ENCODE results near the gene C20orf204.
A peak's percentile ranks its signal among the peaks of the same experiment; 100 is the strongest.

C20orf204 gene

DNA sequence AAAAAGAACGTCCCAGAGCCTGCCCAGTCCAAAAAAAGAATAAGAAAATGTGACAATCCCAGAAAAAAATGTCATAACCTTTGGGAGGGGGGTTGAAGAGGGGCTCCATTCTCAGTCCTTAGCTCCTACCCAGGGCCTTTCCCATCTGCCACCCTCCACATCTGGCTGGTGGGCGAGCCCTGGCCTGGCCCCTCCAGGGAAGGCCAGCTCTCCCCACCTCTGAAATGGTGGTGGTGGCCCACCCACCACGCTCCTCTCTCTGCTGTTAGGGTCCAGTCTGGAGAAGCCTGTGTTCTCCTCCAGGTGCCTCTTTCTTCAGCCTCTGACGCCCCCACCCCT, 42.9 kb downstream of the C20orf204 start:
- no peaks in the 10 kb centered on the region for H3K9me3 ChIP-seq (ENCODE audit: insufficient read depth, low read length)
- TF ChIP-seq EZH2phosphoT487 (IDR thresholded peaks at IDR 0.05; ENCODE audit: low read depth): no peak
- TF ChIP-seq, protein P1, sequence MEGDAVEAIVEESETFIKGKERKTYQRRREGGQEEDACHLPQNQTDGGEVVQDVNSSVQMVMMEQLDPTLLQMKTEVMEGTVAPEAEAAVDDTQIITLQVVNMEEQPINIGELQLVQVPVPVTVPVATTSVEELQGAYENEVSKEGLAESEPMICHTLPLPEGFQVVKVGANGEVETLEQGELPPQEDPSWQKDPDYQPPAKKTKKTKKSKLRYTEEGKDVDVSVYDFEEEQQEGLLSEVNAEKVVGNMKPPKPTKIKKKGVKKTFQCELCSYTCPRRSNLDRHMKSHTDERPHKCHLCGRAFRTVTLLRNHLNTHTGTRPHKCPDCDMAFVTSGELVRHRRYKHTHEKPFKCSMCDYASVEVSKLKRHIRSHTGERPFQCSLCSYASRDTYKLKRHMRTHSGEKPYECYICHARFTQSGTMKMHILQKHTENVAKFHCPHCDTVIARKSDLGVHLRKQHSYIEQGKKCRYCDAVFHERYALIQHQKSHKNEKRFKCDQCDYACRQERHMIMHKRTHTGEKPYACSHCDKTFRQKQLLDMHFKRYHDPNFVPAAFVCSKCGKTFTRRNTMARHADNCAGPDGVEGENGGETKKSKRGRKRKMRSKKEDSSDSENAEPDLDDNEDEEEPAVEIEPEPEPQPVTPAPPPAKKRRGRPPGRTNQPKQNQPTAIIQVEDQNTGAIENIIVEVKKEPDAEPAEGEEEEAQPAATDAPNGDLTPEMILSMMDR (IDR thresholded peaks at IDR 0.05; ENCODE audit: low read depth, low read length): no peak
- no peaks in the 10 kb centered on the region for H4K20me1 ChIP-seq (ENCODE audit: insufficient read depth, low read length)
- H3K27ac ChIP-seq (ENCODE audit: low read length): peak overlapping the region; percentile 91
- H3K4me2 ChIP-seq (ENCODE audit: low read length): peak overlapping the region; percentile 99
- H2AFZ ChIP-seq (ENCODE audit: low read depth, low read length): no peak overlapping the region
- 0 out of 2 replicates have a peak, but pooled peaks cover 4% of the 10 kb centered on the region for H3K27me3 ChIP-seq (ENCODE audit: low read depth, low read length)
- peaks cover 9% of the 10 kb centered on the region for H3K36me3 ChIP-seq (replicated peaks; ENCODE audit: low read depth, low read length)
- H3K4me1 ChIP-seq (ENCODE audit: low read length): peaks cover 34% of the 10 kb centered on the region
- H3K79me2 ChIP-seq (ENCODE audit: low read length): peaks cover 34% of the 10 kb centered on the region
- H3K4me3 ChIP-seq (ENCODE audit: low read length): peak overlapping the region; percentile 91
- H3K9ac ChIP-seq (ENCODE audit: low read length): peak overlapping the region; percentile 98

DNA sequence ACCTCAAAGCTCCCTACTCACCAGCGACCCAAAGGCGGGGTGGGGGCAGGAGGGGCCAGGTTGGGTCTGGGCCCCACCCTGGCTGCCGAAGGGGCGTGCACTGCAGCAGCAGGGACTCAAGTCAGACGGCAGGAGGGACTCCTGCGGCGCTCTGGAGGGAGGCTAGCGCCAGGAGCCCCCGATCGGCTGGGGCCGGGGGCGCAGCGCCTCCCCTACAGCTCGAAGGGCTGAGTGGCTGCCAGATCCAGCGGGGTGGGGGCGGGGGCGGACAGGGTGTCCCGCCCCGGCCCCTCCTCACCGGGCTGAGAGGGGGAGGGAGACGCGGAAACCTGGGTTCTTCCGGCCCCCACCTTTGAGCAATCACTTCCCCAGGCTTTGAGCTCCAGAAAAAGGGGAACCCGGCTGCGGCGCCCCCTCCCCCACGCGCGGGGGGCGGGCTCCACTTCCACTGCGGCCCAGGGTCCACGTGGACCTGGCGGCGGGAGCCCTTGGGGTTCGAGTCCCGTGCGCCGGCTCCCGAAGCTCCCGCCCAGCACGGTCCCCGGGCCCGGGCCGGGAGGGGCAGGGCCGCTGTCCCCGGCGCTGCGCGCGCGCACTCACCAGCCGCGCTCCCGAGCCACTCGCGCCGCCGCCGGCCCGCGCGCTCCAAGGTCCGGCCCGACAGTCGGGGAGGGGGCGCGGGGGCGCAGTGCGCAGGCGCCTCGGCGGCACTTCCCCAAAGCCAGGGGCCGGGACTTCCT, 43.5 kb downstream of the C20orf204 start, which contains the start of gene RGS19:
Gene RGS19, minus strand, starts transcription at position 246 of the 740 bp plus-strand sequence. CDS start 2,632 bp downstream, outside the sequence.
- Histone ChIP-seq H3K4me1 (ENCODE audit: low read length) (peaks cover 34% of the 10 kb centered on the region), H4K20me1 (ENCODE audit: insufficient read depth, low read length) (no peaks in the 10 kb centered on the region), H3K36me3 (replicated peaks; ENCODE audit: low read depth, low read length) (peaks cover 9% of the 10 kb centered on the region), H3K9me3 (ENCODE audit: insufficient read depth, low read length) (no peaks in the 10 kb centered on the region), H3K27ac (ENCODE audit: low read length) (peak within 1 kb of the TSS; percentile 91), H3K9ac (ENCODE audit: low read length) (peak within 1 kb of the TSS; percentile 98), H2AFZ (ENCODE audit: low read depth, low read length) (0 out of 2 replicates have a peak within 1 kb of the TSS, but pooled peaks have one; percentile 33), H3K79me2 (ENCODE audit: low read length) (peaks cover 34% of the 10 kb centered on the region), H3K4me3 (ENCODE audit: low read length) (peak within 1 kb of the TSS; percentile 95), H3K27me3 (ENCODE audit: low read depth, low read length) (peaks cover 9% of the 10 kb centered on the region), H3K4me2 (ENCODE audit: low read length) (peak within 1 kb of the TSS; percentile 99)
- TF ChIP-seq, protein P1 (IDR thresholded peaks at IDR 0.05; ENCODE audit: low read depth, low read length): no peak
- no peak for TF ChIP-seq EZH2phosphoT487 (IDR thresholded peaks at IDR 0.05; ENCODE audit: low read depth)

DNA sequence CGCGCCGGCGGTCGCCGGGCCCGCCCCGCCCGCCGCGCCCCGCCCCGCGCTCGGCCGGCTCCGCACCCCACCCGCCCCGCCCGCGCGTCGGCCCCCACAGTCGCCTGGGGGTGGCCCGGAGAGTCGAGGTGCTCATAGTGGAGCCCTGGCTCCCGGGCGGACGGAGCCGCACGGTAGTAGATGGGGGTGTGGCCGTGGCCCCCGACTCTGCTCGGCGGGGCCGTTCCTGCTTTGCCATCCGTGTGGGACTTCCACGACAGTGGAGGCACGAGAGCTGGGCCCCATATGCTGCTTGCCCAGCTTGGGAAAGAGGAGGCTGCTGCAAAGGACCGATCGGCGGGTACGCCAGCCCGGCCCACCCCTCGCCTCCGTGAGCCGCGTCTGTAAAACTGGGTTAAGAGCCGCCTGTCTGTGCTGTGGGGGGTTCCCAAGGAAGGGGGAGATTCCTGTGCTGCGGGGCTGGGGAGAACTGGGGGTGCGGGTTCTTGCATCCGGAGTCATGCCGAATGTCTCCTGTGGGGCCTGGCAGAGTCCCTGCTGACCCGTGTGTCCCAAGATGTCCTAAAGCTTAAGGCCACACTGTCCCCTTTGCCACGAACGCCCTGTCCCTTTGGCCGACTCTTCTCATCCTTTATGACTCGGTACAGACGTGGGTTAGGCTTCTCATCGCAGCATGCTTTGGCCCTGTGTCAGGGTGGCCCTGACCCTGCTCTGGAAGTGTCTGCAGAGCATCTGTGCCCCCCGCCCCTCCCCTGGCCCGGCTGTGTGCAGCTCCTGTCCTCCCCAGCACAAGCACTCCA, 44.2 kb downstream of the C20orf204 start, which contains the start of gene OPRL1:
Gene OPRL1, plus strand, starts transcription at position 70 of the 800 bp plus-strand sequence. CDS start 12,639 bp downstream, outside the sequence.
- no peaks in the 10 kb centered on the region for H4K20me1 ChIP-seq (ENCODE audit: insufficient read depth, low read length)
- H3K79me2 ChIP-seq (ENCODE audit: low read length): peaks cover 34% of the 10 kb centered on the region
- peak within 1 kb of the TSS; percentile 95 for H3K4me3 ChIP-seq (ENCODE audit: low read length)
- peak within 1 kb of the TSS; percentile 98 for H3K9ac ChIP-seq (ENCODE audit: low read length)
- 0 out of 2 replicates have a peak within 1 kb of the TSS, but pooled peaks have one; percentile 33 for H2AFZ ChIP-seq (ENCODE audit: low read depth, low read length)
- H3K4me2 ChIP-seq (ENCODE audit: low read length): peak within 1 kb of the TSS; percentile 99
- peaks cover 16% of the 10 kb centered on the region for H3K27me3 ChIP-seq (ENCODE audit: low read depth, low read length)
- no peaks in the 10 kb centered on the region for H3K9me3 ChIP-seq (ENCODE audit: insufficient read depth, low read length)
- no peak for TF ChIP-seq EZH2phosphoT487 (IDR thresholded peaks at IDR 0.05; ENCODE audit: low read depth)
- TF ChIP-seq, protein P1 (IDR thresholded peaks at IDR 0.05; ENCODE audit: low read depth, low read length): no peak
- H3K4me1 ChIP-seq (ENCODE audit: low read length): peaks cover 34% of the 10 kb centered on the region
- H3K27ac ChIP-seq (ENCODE audit: low read length): peak within 1 kb of the TSS; percentile 91
- H3K36me3 ChIP-seq (replicated peaks; ENCODE audit: low read depth, low read length): peaks cover 8% of the 10 kb centered on the region

All from OCI-LY3 (cell line).